ENCODE data around the gene BCL2A1. TPM values are rescaled to one million over a fixed set of nuclear protein-coding genes. Genes with fewer than 3 reads are reported as not detected.

BCL2A1 gene
- total and polyA plus RNA-seq, 2 of the 4 experiments (the other 2 are of a cell fraction), result 2.3 to 4.5 TPM

- CTCF ChIA-PET, result no interaction called here
- Histone ChIP-seq H4K91ac (ENCODE audit: insufficient read depth, low read depth, low read length) (no peak overlapping the region), H3K4ac (ENCODE audit: low read depth, low read length) (no peak overlapping the region), H2AFZ (replicated peaks; ENCODE audit: low read length, poor library complexity) (no peak overlapping the region), H2AK5ac (ENCODE audit: low read depth, low read length) (no peak overlapping the region), H3K27ac (ENCODE audit: insufficient read depth, low read length) (no peak overlapping the region), H2BK20ac (ENCODE audit: low read depth, low read length) (no peak overlapping the region), H3K14ac (replicated peaks; ENCODE audit: low read depth, low read length) (no peak overlapping the region), H3K27me3 (ENCODE audit: control insufficient read depth, insufficient read depth, low read length) (peaks cover 2% of the 10 kb centered on the region; the same call in 1 of the 2 replicates), H2BK5ac (ENCODE audit: low read depth, low read length, poor library complexity, severe bottlenecking) (no peak overlapping the region), H3K18ac (ENCODE audit: low read depth, low read length) (no peak overlapping the region), H3K4me2 (ENCODE audit: low read depth, low read length) (no peak overlapping the region), H3K4me1 (ENCODE audit: control insufficient read depth, insufficient read depth, low read length) (no peaks in the 10 kb centered on the region), H3K23ac (ENCODE audit: low read depth, low read length) (no peak overlapping the region), H2BK120ac (ENCODE audit: low read depth, low read length) (no peak overlapping the region), H3K36me3 (ENCODE audit: control insufficient read depth, insufficient read depth, low read length) (no peaks in the 10 kb centered on the region), H3K9me3 (ENCODE audit: control insufficient read depth, insufficient read depth, low read length) (no peaks in the 10 kb centered on the region), H4K20me1 (ENCODE audit: insufficient read depth, low read length) (no peaks in the 10 kb centered on the region), H3K56ac (ENCODE audit: extremely low read depth, insufficient read depth, low read length) (no peak overlapping the region), H2BK15ac (ENCODE audit: low read depth, low read length) (no peak overlapping the region), H4K5ac (ENCODE audit: low read depth, low read length) (no peak overlapping the region), H2AK9ac (replicated peaks; ENCODE audit: low read depth, low read length, poor library complexity) (no peak overlapping the region), H3K4me3 (ENCODE audit: insufficient read depth, low read depth, low read length) (no peak overlapping the region), H3K9ac (ENCODE audit: low read depth, low read length) (no peak overlapping the region), H4K8ac (ENCODE audit: low read depth in 2 of 2, low read length in 2 of 2) (no peak overlapping the region), H3K79me1 (ENCODE audit: low read depth in 1 of 2, low read length in 2 of 2) (no peaks in the 10 kb centered on the region), H3K9me1 (ENCODE audit: insufficient read depth, low read length) (no peaks in the 10 kb centered on the region)
- no TSS peak for BruUV-seq (replicated peaks)
- POLR2A ChIA-PET (ENCODE audit: unreplicated experiment), result no interaction called here
- DNase-seq (no peak), ATAC-seq (ENCODE audit: low read depth) (no peak)
- dilution Hi-C loops (cut with HindIII; ENCODE audit: low sequenced_read_pairs, unreplicated experiment), result no loop called here
- intact Hi-C loops (cut with micrococcal nuclease), result no loop called here
- in situ Hi-C loops (cut with MboI; ENCODE audit: low sequenced_read_pairs), result no loop called here
- no CpG with 5 or more reads among the region's 5 CpGs for whole genome bisulfite sequencing, 2 experiments (ENCODE audit: extremely low coverage in 2 of 2, insufficient read length in 1 of 2)
- TF ChIP-seq CEBPB (IDR thresholded peaks at IDR 0.05; ENCODE audit: low read depth, low read length), result no peak
- no peak for TF ChIP-seq POLR2A (IDR thresholded peaks at IDR 0.05; ENCODE audit: low read depth, low read length)
- no peak for TF ChIP-seq NFE2L2 (IDR thresholded peaks at IDR 0.05; ENCODE audit: low read depth, low read length)
- no peak for TF ChIP-seq BHLHE40 (IDR thresholded peaks at IDR 0.05; ENCODE audit: low read depth, low read length)
- no peak for TF ChIP-seq USF2 (IDR thresholded peaks at IDR 0.05; ENCODE audit: low read depth, low read length)
- no peak for TF ChIP-seq ELK1 (IDR thresholded peaks at IDR 0.05; ENCODE audit: borderline replicate concordance, low read depth, low read length)
- TF ChIP-seq SMC3 (IDR thresholded peaks at IDR 0.05; ENCODE audit: low read depth, low read length), result no peak
- TF ChIP-seq MAZ (IDR thresholded peaks at IDR 0.05; ENCODE audit: borderline replicate concordance, low read depth, low read length), result no peak
- no peak for TF ChIP-seq MXI1 (IDR thresholded peaks at IDR 0.05; ENCODE audit: borderline replicate concordance, low read depth, low read length)
- no peak for TF ChIP-seq RFX5 (IDR thresholded peaks at IDR 0.05; ENCODE audit: low read depth, low read length)
- no peak for TF ChIP-seq FOS (IDR thresholded peaks at IDR 0.05; ENCODE audit: low read depth, low read length)
- no peak for TF ChIP-seq RCOR1 (IDR thresholded peaks at IDR 0.05; ENCODE audit: insufficient replicate concordance, low read length)
- no peak for TF ChIP-seq RAD21 (IDR thresholded peaks at IDR 0.05; ENCODE audit: low read length)
- no peak for TF ChIP-seq CTCF (conservative IDR thresholded peaks at IDR 0.05; ENCODE audit: low read depth, low read length)
- TF ChIP-seq CHD1 (IDR thresholded peaks at IDR 0.05; ENCODE audit: low read depth, low read length), result no peak
- no peak for TF ChIP-seq MAFK (IDR thresholded peaks at IDR 0.05; ENCODE audit: low read depth, low read length)
Observed at GRCh38 chr15:79930516-79930915, 40.5 kb downstream of the BCL2A1 start.

Data from IMR-90 (cell line).